H9 (cell line): Measurements from ENCODE around the gene SPANXN2. TPM values are rescaled to one million over a fixed set of nuclear protein-coding genes. Genes with fewer than 3 reads are reported as not detected.
"Not testable (repeated sequence)": the region's sequence is repeated elsewhere in the genome, so short reads cannot be mapped to it uniquely, and the experiment has no call there.

ENCODE experiments used
- DNase-seq: peaks from one replicate; pipeline ENCODE4 v3.0.0-alpha.2; 2017
- H2AFZ ChIP-seq: one replicate; pipeline ENCODE4 v1.6.1; 2013; ENCODE audit warnings: mild to moderate bottlenecking, low read length, control low read depth, moderate library complexity
- H2AK5ac ChIP-seq: 2 replicates; pipeline ENCODE4 v1.6.1; 2013; ENCODE audit warnings: low read length, control low read depth, mixed read lengths; ENCODE audit not compliant: insufficient read length
- H2BK120ac ChIP-seq: one replicate; pipeline ENCODE4 v1.6.1; 2013; ENCODE audit warnings: low read depth, mild to moderate bottlenecking, low read length, control low read depth, inconsistent platforms; ENCODE audit not compliant: poor library complexity, severe bottlenecking
- H2BK12ac ChIP-seq: 2 replicates; pipeline ENCODE4 v1.6.1; 2013; ENCODE audit warnings: low read length, control low read depth, mixed read lengths, low read depth; ENCODE audit not compliant: insufficient read length
- H2BK15ac ChIP-seq: 2 replicates; pipeline ENCODE4 v1.6.1; 2013; ENCODE audit warnings: low read depth, low read length, control low read depth
- H2BK20ac ChIP-seq: one replicate; pipeline ENCODE4 v1.6.1; 2013; ENCODE audit warnings: low read depth, mild to moderate bottlenecking, low read length, control low read depth, inconsistent platforms; ENCODE audit not compliant: poor library complexity, severe bottlenecking
- H2BK5ac ChIP-seq: 2 replicates; pipeline ENCODE4 v1.6.1; 2013; ENCODE audit warnings: low read length, control low read depth, mixed read lengths; ENCODE audit not compliant: insufficient read length
- H3K14ac ChIP-seq: 2 replicates; pipeline ENCODE4 v1.6.1; 2013; ENCODE audit warnings: low read length, control low read depth; ENCODE audit not compliant: insufficient read depth
- H3K18ac ChIP-seq: 2 replicates; pipeline ENCODE4 v1.6.1; 2013; ENCODE audit warnings: low read depth, mild to moderate bottlenecking, mixed read lengths, low read length, control low read depth; ENCODE audit not compliant: insufficient read length
- H3K23ac ChIP-seq: 2 replicates; pipeline ENCODE4 v1.6.1; 2013; ENCODE audit warnings: low read length, control low read depth, mixed read lengths, low read depth; ENCODE audit not compliant: insufficient read length
- H3K23me2 ChIP-seq: 2 replicates; pipeline ENCODE4 v1.6.1; 2013; ENCODE audit warnings: low read depth, mild to moderate bottlenecking, mixed read lengths, low read length, control low read depth; ENCODE audit not compliant: insufficient read length, poor library complexity, severe bottlenecking
- H3K27ac ChIP-seq: 2 replicates; pipeline ENCODE4 v1.5.1; 2013; ENCODE audit warnings: low read length, control low read depth, mixed read lengths, low read depth; ENCODE audit not compliant: insufficient read length
- H3K27me3 ChIP-seq: 2 replicates; pipeline ENCODE4 v1.6.1; 2013; ENCODE audit warnings: low read length, control low read depth, inconsistent platforms; ENCODE audit not compliant: insufficient read depth
- H3K4ac ChIP-seq: 2 replicates; pipeline ENCODE4 v1.6.1; 2013; ENCODE audit warnings: low read depth, mild to moderate bottlenecking, control low read depth, inconsistent platforms, low read length, moderate library complexity
- H3K4me1 ChIP-seq: 2 replicates; pipeline ENCODE4 v1.6.1; 2013; ENCODE audit warnings: low read length, control low read depth, inconsistent platforms; ENCODE audit not compliant: insufficient read depth
- H3K4me2 ChIP-seq: 2 replicates; pipeline ENCODE4 v1.6.1; 2013; ENCODE audit warnings: low read length, control low read depth, mixed read lengths; ENCODE audit not compliant: insufficient read length, insufficient read depth
- H3K56ac ChIP-seq: 2 replicates; pipeline ENCODE4 v1.6.1; 2013; ENCODE audit warnings: low read depth, mild to moderate bottlenecking, mixed read lengths, low read length, control low read depth; ENCODE audit not compliant: insufficient read length
- H3K79me1 ChIP-seq: 2 replicates; pipeline ENCODE4 v1.6.1; 2013; ENCODE audit warnings: low read depth, mild to moderate bottlenecking, moderate library complexity, low read length, control low read depth, inconsistent platforms; ENCODE audit not compliant: insufficient read depth, poor library complexity, severe bottlenecking
- H3K79me2 ChIP-seq: 2 replicates; pipeline ENCODE4 v1.6.1; 2013; ENCODE audit warnings: low read length, control low read depth, inconsistent platforms; ENCODE audit not compliant: insufficient read depth
- H3K9ac ChIP-seq: 2 replicates; pipeline ENCODE4 v1.6.1; 2013; ENCODE audit warnings: low read length, control low read depth, mixed read lengths; ENCODE audit not compliant: insufficient read length; ENCODE audit errors: extremely low read depth
- H3K9me3 ChIP-seq: one replicate; pipeline ENCODE4 v1.6.1; 2013; ENCODE audit warnings: low read depth, low read length, inconsistent platforms; ENCODE audit not compliant: control insufficient read depth
- H3T11ph ChIP-seq: one replicate; pipeline ENCODE4 v1.6.1; 2013; ENCODE audit warnings: mild to moderate bottlenecking, low read length, control low read depth, inconsistent platforms
- H4K20me1 ChIP-seq: one replicate; pipeline ENCODE4 v1.6.1; 2013; ENCODE audit not compliant: control insufficient read depth, insufficient read length, insufficient read depth
- H4K5ac ChIP-seq: 2 replicates; pipeline ENCODE4 v1.6.1; 2013; ENCODE audit warnings: low read depth, mild to moderate bottlenecking, mixed read lengths, low read length, control low read depth; ENCODE audit not compliant: insufficient read length
- H4K8ac ChIP-seq: replicated peaks from 2 replicates; pipeline ENCODE4 v1.6.1; 2013; ENCODE audit warnings: low read length, control low read depth, mixed read lengths, low read depth; ENCODE audit not compliant: insufficient read length
- H4K91ac ChIP-seq: 2 replicates; pipeline ENCODE4 v1.6.1; 2013; ENCODE audit warnings: low read depth, mild to moderate bottlenecking, moderate library complexity, mixed read lengths, low read length, control low read depth; ENCODE audit not compliant: insufficient read length
- H3K27ac Mint-ChIP-seq, 3 experiments: 2 replicates in 2 of 3; 3 replicates in 1 of 3; pipeline ENCODE4 v1.8.0; 2020 to 2021; ENCODE audit warnings: mixed read lengths in 3 of 3, mild to moderate bottlenecking in 1 of 3, moderate library complexity in 1 of 3
- H3K27me3 Mint-ChIP-seq: 2 replicates; pipeline ENCODE4 v1.8.0; 2021; ENCODE audit warnings: low read depth, mild to moderate bottlenecking, moderate library complexity, mixed read lengths
- H3K36me3 Mint-ChIP-seq, 3 experiments: 2 replicates in 2 of 3; 3 replicates in 1 of 3; pipeline ENCODE4 v1.8.0; 2020 to 2021; ENCODE audit warnings: low read depth in 3 of 3, mixed read lengths in 3 of 3; ENCODE audit not compliant: insufficient read depth in 1 of 3
- H3K4me1 Mint-ChIP-seq, 2 experiments: 2 replicates each; pipeline ENCODE4 v1.8.0; 2020; ENCODE audit warnings: mixed read lengths in 2 of 2
- H3K4me3 Mint-ChIP-seq, 2 experiments: 2 replicates in 1 of 2; 3 replicates in 1 of 2; pipeline ENCODE4 v1.8.0; 2020 to 2021; ENCODE audit warnings: mild to moderate bottlenecking in 2 of 2, mixed read lengths in 2 of 2, moderate library complexity in 1 of 2
- H3K9me3 Mint-ChIP-seq, 2 experiments: 2 replicates in 1 of 2; 3 replicates in 1 of 2; pipeline ENCODE4 v1.8.0; 2020; ENCODE audit warnings: mild to moderate bottlenecking in 2 of 2, mixed read lengths in 2 of 2, moderate library complexity in 1 of 2
- WGBS: extraction: QIAGEN DNeasy Blood & Tissue Kit; methylation state at CpG from one replicate; pipeline ENCODE4 v1.1.7; 2013; ENCODE audit warnings: missing lambda C conversion rate, low lambda C conversion rate, mixed read lengths; ENCODE audit not compliant: insufficient read length; ENCODE audit errors: extremely low coverage; 5-methylcytosine and 5-hydroxymethylcytosine counted together
- total RNA-seq: library from RNA; stranded (reverse); gene quantifications from 2 replicates; pipeline ENCODE4 v1.2.1, GENCODE V29; 2021
- TF ChIP-seq, protein P1 (sequence below): fragments of 200-600 bp; sonication (generic); conservative IDR thresholded peaks from 3 replicates; pipeline ENCODE4 v1.8.0; 2021; ENCODE audit warnings: antibody characterized with exemption, mild to moderate bottlenecking

SPANXN2 gene
- total RNA-seq, 1 experiment from 2014 or later, result not detected

DNA sequence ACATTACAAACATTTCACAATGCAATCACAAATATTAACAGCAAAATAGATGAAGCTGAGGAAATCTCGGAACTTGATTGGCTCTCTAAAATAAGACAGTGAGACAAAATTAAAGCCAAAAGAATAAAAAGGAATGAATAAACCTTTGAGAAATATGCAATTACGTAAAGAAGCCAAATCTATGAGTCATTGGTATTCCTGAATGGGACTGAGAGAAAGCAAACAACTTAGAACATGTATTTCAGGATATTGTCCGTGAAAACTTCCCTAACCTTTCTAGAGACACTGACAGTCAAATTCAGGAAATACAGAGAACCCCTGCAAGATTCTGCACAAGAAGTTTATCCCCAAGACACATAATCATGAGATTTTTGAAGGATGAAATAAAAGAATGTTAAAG is 48.4 kb upstream of the SPANXN2 start:
- Histone ChIP-seq H3K9ac (no peak overlapping the region), H3K4me1 (no peaks in the 10 kb centered on the region), H2BK120ac (no peak overlapping the region), H3K4me2 (no peak overlapping the region), H2BK20ac (no peak overlapping the region), H3K27me3 (no peaks in the 10 kb centered on the region), H4K5ac (no peak overlapping the region), H2AFZ (no peak overlapping the region), H3K23ac (no peak overlapping the region), H2BK5ac (no peak overlapping the region), H3K9me3 (peaks cover 8% of the 10 kb centered on the region), H3K79me1 (no peaks in the 10 kb centered on the region), H2AK5ac (no peak overlapping the region), H3K27ac (no peak overlapping the region), H3K79me2 (no peaks in the 10 kb centered on the region), H4K91ac (no peak overlapping the region), H3K56ac (no peak overlapping the region), H4K8ac (no peak overlapping the region), H3T11ph (no peak overlapping the region), H3K4ac (no peak overlapping the region), H3K23me2 (no peaks in the 10 kb centered on the region), H2BK15ac (no peak overlapping the region), H3K14ac (no peak overlapping the region), H3K18ac (no peak overlapping the region), H4K20me1 (no peaks in the 10 kb centered on the region), H2BK12ac (no peak overlapping the region)
- no peak overlapping the region for H3K4me3 Mint-ChIP-seq
- no CpG with 5 or more reads among the region's 3 CpGs for WGBS
- H3K36me3 Mint-ChIP-seq, result peaks cover 5 to 8% (median 6%) of the 10 kb centered on the region in 3 experiments; a peak in 4 of 7 replicates
- TF ChIP-seq, protein P1, sequence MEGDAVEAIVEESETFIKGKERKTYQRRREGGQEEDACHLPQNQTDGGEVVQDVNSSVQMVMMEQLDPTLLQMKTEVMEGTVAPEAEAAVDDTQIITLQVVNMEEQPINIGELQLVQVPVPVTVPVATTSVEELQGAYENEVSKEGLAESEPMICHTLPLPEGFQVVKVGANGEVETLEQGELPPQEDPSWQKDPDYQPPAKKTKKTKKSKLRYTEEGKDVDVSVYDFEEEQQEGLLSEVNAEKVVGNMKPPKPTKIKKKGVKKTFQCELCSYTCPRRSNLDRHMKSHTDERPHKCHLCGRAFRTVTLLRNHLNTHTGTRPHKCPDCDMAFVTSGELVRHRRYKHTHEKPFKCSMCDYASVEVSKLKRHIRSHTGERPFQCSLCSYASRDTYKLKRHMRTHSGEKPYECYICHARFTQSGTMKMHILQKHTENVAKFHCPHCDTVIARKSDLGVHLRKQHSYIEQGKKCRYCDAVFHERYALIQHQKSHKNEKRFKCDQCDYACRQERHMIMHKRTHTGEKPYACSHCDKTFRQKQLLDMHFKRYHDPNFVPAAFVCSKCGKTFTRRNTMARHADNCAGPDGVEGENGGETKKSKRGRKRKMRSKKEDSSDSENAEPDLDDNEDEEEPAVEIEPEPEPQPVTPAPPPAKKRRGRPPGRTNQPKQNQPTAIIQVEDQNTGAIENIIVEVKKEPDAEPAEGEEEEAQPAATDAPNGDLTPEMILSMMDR, result no peak
- peaks cover 5% of the 10 kb centered on the region for H3K27me3 Mint-ChIP-seq
- H3K4me1 Mint-ChIP-seq, result no peaks in the 10 kb centered on the region
- peaks cover 76 to 83% of the 10 kb centered on the region in 2 experiments for H3K9me3 Mint-ChIP-seq
- DNase-seq, result no peak
- H3K27ac Mint-ChIP-seq, result no peak overlapping the region

DNA sequence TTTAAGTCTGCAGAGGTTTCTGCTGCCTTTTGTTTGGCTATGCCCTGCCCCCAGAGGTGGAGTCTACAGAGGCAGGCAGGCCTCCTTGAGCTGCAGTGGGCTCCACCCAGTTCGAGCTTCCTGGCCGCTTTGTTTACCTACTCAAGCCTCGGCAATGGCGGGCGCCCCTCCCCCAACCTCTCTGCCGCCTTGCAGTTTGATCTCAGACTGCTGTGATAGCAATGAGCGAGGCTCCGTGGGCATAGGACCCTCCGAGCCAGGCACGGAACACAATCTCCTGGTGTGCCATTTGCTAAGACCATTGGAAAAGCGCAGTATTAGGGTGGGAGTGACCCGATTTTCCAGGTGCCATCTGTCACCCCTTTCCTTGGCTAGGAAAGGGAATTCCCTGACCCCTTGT is 47.2 kb upstream of the SPANXN2 start:
- H2BK15ac ChIP-seq, H2AFZ ChIP-seq, H3K4ac ChIP-seq, H3K14ac ChIP-seq, H3K9ac ChIP-seq, H4K91ac ChIP-seq, H4K5ac ChIP-seq, H3T11ph ChIP-seq, H3K4me3 Mint-ChIP-seq, H3K27me3 ChIP-seq, H3K9me3 ChIP-seq, H2BK5ac ChIP-seq, H3K79me1 ChIP-seq, H3K27me3 Mint-ChIP-seq, H3K23me2 ChIP-seq, H3K56ac ChIP-seq, H4K20me1 ChIP-seq, H3K27ac Mint-ChIP-seq, H3K27ac ChIP-seq, H2BK12ac ChIP-seq, H2BK20ac ChIP-seq, H2BK120ac ChIP-seq, H3K79me2 ChIP-seq, H3K23ac ChIP-seq, H3K4me2 ChIP-seq, H2AK5ac ChIP-seq, H3K36me3 Mint-ChIP-seq, H3K4me1 ChIP-seq, H3K4me1 Mint-ChIP-seq, H4K8ac ChIP-seq, H3K18ac ChIP-seq, DNase-seq: not testable (repeated sequence)
- WGBS, result no CpG with 5 or more reads among the region's 12 CpGs
- H3K9me3 Mint-ChIP-seq, result peaks cover 71 to 76% of the 10 kb centered on the region in 2 experiments
